Right lobe of liver (tissue), 6 donors: ENCODE data around the gene CCDC71. TPM values are rescaled to one million over a fixed set of nuclear protein-coding genes. Genes with fewer than 3 reads are reported as not detected.

Experiments used
- ATAC-seq, 4 donors: fragments of 200-7000 bp; cut with Tn5 transposase; one replicate each; pipeline ENCODE4 v1.9.1; 2020; ENCODE audit warnings: mild to moderate bottlenecking in 4 of 4, moderate library complexity in 4 of 4
- DNase-seq, 3 donors: peaks; one replicate each; pipeline ENCODE4 v3.0.0-alpha.2; 2020
- H3K27ac ChIP-seq, 3 donors: fragments of 200-600 bp; one replicate each; pipeline ENCODE4 v1.8.0; 2022
- H3K27me3 ChIP-seq, 2 donors: fragments of 200-600 bp; one replicate each; pipeline ENCODE4 v1.8.0; 2022
- H3K36me3 ChIP-seq, 4 donors: fragments of 200-600 bp; sonication (generic) in 1 of 4; one replicate each; pipeline versions ENCODE4 v1.5.1 to v1.8.0; 2017 to 2022; ENCODE audit warnings: control low read depth in 1 of 4
- H3K4me1 ChIP-seq, 4 donors: fragments of 200-600 bp; sonication (generic) in 1 of 4; one replicate each; pipeline versions ENCODE4 v1.5.1 to v1.8.0; 2017 to 2022; ENCODE audit warnings: control low read depth in 1 of 4
- H3K4me3 ChIP-seq, 3 donors: fragments of 200-600 bp; one replicate each; pipeline ENCODE4 v1.8.0; 2022
- H3K9me3 ChIP-seq, 4 donors: fragments of 200-600 bp; sonication (generic) in 1 of 4; one replicate each; pipeline versions ENCODE4 v1.5.1 to v1.8.0; 2017 to 2022; ENCODE audit warnings: control low read depth in 1 of 4
- CTCF ChIP-seq, 4 donors: fragments of 200-600 bp in 3 of 4; fragments of 450-650 bp in 1 of 4; IDR thresholded peaks; one replicate each; pipeline versions ENCODE4 v1.5.1 to v1.8.0; 2016 to 2022; ENCODE audit warnings: antibody characterized with exemption in 4 of 4, mild to moderate bottlenecking in 2 of 4
- POLR2A ChIP-seq: fragments of 450-650 bp; IDR thresholded peaks from one replicate; pipeline ENCODE4 v1.6.1; 2017; ENCODE audit warnings: antibody characterized with exemption, mild to moderate bottlenecking
- WGBS: methylation state at CpG from one replicate; pipeline ENCODE4 v1.1.6; 2018; ENCODE audit warnings: low coverage, low lambda C conversion rate; ENCODE audit not compliant: insufficient coverage; ENCODE audit errors: missing lambda C conversion rate; 5-methylcytosine and 5-hydroxymethylcytosine counted together
- intact Hi-C, 2 donors: fragments of 100-400 bp; cut with DNase I; formaldehyde crosslinking; loops; one replicate each; pipeline versions ENCODE4 v1.11.2 to v1.14.1; 2022
- total RNA-seq, 6 experiments: library from RNA; depleted of rRNA in 2 of 6; stranded (reverse); fragments of >200 nt in 2 of 6; fragmentation: NEBNext Ultra II Directional in 3 of 6; extraction: Animal tissue kit (Norgen Biotek cat#: 25700) in 3 of 6; gene quantifications; one replicate each; pipeline versions ENCODE4 v1.1.0 to v1.2.4, GENCODE V29; 2016 to 2023
- donor health status: DM: no; HTN: yes; CAD: no.
- donor health status: DM: no; HTN: no; CAD: no.
- donor health status: DM: no; HTN: no; CAD: no.
- donor health status: DM: no; HTN: yes; CAD: no.
- donor health status: DM: no; HTN: yes; CAD: no.

Gene CCDC71
- total RNA-seq, 6 experiments from 2014 or later: 8.0 to 18.9 (median 8.6) TPM

GRCh38 chr3:49183873-49184272 is 17.7 kb upstream of the CCDC71 start:
- Histone ChIP-seq H3K9me3 (no peaks in the 10 kb centered on the region), H3K4me1 (no peaks in the 10 kb centered on the region), H3K4me3 (no peak overlapping the region), H3K36me3 (no peaks in the 10 kb centered on the region), H3K27ac (no peak overlapping the region), H3K27me3 (no peaks in the 10 kb centered on the region)
- TF ChIP-seq CTCF (IDR thresholded peaks at IDR 0.05) (no peak), POLR2A (no peak)
- WGBS: 33% methylated on average over 1 of the region's 1 CpG
- peak in 3 of 4 donors; percentile 26 to 39 (median 35) for ATAC-seq
- DNase-seq: peak in 1 of 3 donors; percentile 30
- intact Hi-C loops: no loop called here

DNA sequence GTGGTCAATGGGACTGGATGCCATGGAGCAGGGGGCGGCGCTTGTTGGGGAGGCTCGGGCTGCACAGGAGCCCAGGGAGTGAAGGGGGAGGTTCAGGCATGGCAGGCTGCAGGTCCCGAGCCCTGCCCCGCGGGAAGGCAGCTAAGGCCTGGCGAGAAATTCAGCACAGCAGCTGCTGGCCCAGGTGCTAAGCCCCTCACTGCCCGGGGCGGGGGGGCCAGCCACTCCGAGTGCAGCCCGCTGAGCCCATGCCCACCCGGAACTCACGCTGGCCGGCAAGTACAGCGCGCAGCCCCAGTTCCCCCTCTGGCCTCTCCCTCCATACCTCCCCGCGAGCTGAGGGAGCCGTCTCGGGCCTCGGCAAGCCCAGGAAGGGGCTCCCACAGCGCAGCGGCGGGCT is 16.6 kb upstream of the CCDC71 start:
- H3K27me3 ChIP-seq: no peaks in the 10 kb centered on the region
- TF ChIP-seq POLR2A (no peak), CTCF (IDR thresholded peaks at IDR 0.05) (no peak)
- intact Hi-C loops: no loop called here
- H3K9me3 ChIP-seq: no peaks in the 10 kb centered on the region
- no peaks in the 10 kb centered on the region for H3K4me1 ChIP-seq
- DNase-seq: peak in 1 of 3 donors; percentile 35
- H3K4me3 ChIP-seq: no peak overlapping the region
- no CpG with 5 or more reads among the region's 24 CpGs for WGBS
- ATAC-seq: no peak
- no peaks in the 10 kb centered on the region for H3K36me3 ChIP-seq
- H3K27ac ChIP-seq: no peak overlapping the region

- intact Hi-C loops: no loop called here
- WGBS: 78% methylated on average over 6 of the region's 6 CpGs
These were observed 15.2 kb upstream of the CCDC71 start for GRCh38 chr3:49181351-49181750.

DNA sequence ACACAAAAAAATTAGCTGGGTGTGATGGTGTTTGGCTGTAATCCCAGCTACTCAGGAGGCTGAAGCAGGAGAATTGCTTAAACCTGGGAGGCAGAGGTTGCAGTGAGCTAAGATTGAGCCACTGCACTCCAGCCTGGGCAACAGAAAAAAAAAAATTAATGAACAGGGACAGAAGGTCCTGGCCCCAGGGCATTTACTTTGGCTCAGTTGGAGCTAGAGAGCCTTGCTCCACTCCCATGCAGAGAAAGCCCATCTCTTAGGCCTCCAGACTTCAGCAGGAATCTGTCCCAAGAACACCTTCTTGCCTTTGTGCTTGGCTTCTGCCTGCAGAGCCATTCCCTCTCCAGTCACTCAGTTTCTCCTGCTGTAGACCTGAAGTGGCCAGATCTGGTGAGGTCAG is 14.0 kb upstream of the CCDC71 start:
- intact Hi-C loops: no loop called here
- H3K36me3 ChIP-seq: no peaks in the 10 kb centered on the region
- ATAC-seq (no peak), DNase-seq (peak in 1 of 3 donors; percentile 12)
- H3K27me3 ChIP-seq: no peaks in the 10 kb centered on the region
- H3K4me1 ChIP-seq: no peaks in the 10 kb centered on the region
- H3K4me3 ChIP-seq: no peak overlapping the region
- no peak overlapping the region for H3K27ac ChIP-seq
- no peak for TF ChIP-seq POLR2A
- no peak for TF ChIP-seq CTCF (IDR thresholded peaks at IDR 0.05)
- H3K9me3 ChIP-seq: no peaks in the 10 kb centered on the region

More at GRCh38 chr3:49181351-49181750, 15.2 kb upstream of the CCDC71 start:
- Histone ChIP-seq H3K9me3 (no peaks in the 10 kb centered on the region), H3K4me1 (no peaks in the 10 kb centered on the region), H3K27ac (no peak overlapping the region), H3K27me3 (no peaks in the 10 kb centered on the region), H3K36me3 (no peaks in the 10 kb centered on the region), H3K4me3 (no peak overlapping the region)
- peak in 1 of 3 donors; percentile 8 for DNase-seq
- TF ChIP-seq POLR2A (no peak), CTCF (IDR thresholded peaks at IDR 0.05) (no peak)
- no peak for ATAC-seq

GRCh38 chr3:49177073-49177472 is 10.9 kb upstream of the CCDC71 start:
- Histone ChIP-seq H3K27me3 (no peaks in the 10 kb centered on the region), H3K27ac (no peak overlapping the region), H3K9me3 (no peaks in the 10 kb centered on the region), H3K4me3 (no peak overlapping the region), H3K36me3 (no peaks in the 10 kb centered on the region), H3K4me1 (peaks cover 0 to 2% (median 0%) of the 10 kb centered on the region in 4 donors)
- ATAC-seq (no peak), DNase-seq (no peak)
- WGBS: no CpG with 5 or more reads among the region's 2 CpGs
- intact Hi-C loops: no loop called here
- no peak for TF ChIP-seq POLR2A
